Progenitor cell of endocrine pancreas (in vitro differentiated cells): ENCODE data around the gene KRT1. TPM values are rescaled to one million over a fixed set of nuclear protein-coding genes. Genes with fewer than 3 reads are reported as not detected.

Experiments used
- DNase-seq: peaks from one replicate; pipeline ENCODE4 v3.0.0; 2021; ENCODE audit warnings: low spot score; ENCODE audit not compliant: unreplicated experiment
- H3K27ac Mint-ChIP-seq: 2 replicates; pipeline ENCODE4 v1.8.0; 2021; ENCODE audit warnings: mild to moderate bottlenecking, moderate library complexity, mixed read lengths
- H3K27me3 Mint-ChIP-seq: 2 replicates; pipeline ENCODE4 v1.8.0; 2021; ENCODE audit warnings: mixed read lengths
- H3K36me3 Mint-ChIP-seq: 2 replicates; pipeline ENCODE4 v1.8.0; 2022; ENCODE audit warnings: mixed read lengths; ENCODE audit not compliant: insufficient read depth
- H3K4me1 Mint-ChIP-seq: 2 replicates; pipeline ENCODE4 v1.8.0; 2021; ENCODE audit warnings: low read depth, mixed read lengths
- H3K4me3 Mint-ChIP-seq: 2 replicates; pipeline ENCODE4 v1.8.0; 2021; ENCODE audit warnings: low read depth, mild to moderate bottlenecking, moderate library complexity, mixed read lengths
- H3K9me3 Mint-ChIP-seq: 2 replicates; pipeline ENCODE4 v1.8.0; 2021; ENCODE audit warnings: low read depth, mixed read lengths
- total RNA-seq: library from RNA; stranded (reverse); gene quantifications from 2 replicates; pipeline ENCODE4 v1.2.1, GENCODE V29; 2021
- TF ChIP-seq, protein P1 (sequence below): fragments of 200-600 bp; sonication (generic); IDR thresholded peaks from one replicate; pipeline ENCODE4 v1.5.0; 2021; ENCODE audit warnings: antibody characterized with exemption, mild to moderate bottlenecking; ENCODE audit not compliant: unreplicated experiment

The KRT1 gene
- total RNA-seq, 1 donor from 2014 or later, result not detected

DNA sequence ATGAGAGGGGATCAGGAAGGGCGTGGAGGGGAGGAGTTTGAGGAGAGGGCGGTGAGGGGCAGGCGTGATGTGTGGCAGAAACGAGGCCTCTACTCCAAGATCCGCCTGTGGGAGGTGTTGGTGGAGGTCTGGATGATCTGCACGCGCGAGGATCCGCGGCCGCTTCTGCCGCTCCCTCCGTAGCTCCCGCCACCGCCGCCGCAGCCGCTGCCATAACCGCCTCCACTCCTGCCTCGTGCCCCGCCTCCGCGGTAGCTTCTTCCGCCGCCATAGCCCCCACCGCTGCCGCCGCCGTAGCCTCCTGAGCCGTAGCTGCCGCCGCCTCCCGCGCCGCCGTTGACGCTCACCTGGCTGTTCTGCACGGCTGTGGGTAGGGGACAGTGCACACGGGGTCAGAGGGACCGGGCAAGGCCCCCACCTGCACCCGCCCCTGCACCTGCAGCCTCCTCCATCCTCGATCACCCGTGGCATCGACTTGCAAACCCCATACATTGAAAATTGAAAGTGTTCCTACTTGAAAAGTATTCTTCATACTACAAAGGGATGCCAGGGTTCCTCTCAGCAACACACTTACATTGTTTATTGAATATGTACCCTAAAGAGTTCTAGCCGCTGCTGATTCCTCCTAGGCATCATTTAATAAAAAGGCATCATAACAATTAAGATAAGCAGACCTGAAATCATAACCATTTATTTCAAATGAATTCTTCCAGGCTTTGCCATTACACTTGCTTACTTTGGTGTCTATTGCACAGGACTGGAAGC is 11.1 kb upstream of the KRT1 start:
- DNase-seq, result no peak
- no peaks in the 10 kb centered on the region for H3K9me3 Mint-ChIP-seq
- no peak overlapping the region for H3K27ac Mint-ChIP-seq
- H3K36me3 Mint-ChIP-seq, result no peaks in the 10 kb centered on the region
- peak overlapping the region; percentile 67 for H3K4me3 Mint-ChIP-seq
- TF ChIP-seq, protein P1, sequence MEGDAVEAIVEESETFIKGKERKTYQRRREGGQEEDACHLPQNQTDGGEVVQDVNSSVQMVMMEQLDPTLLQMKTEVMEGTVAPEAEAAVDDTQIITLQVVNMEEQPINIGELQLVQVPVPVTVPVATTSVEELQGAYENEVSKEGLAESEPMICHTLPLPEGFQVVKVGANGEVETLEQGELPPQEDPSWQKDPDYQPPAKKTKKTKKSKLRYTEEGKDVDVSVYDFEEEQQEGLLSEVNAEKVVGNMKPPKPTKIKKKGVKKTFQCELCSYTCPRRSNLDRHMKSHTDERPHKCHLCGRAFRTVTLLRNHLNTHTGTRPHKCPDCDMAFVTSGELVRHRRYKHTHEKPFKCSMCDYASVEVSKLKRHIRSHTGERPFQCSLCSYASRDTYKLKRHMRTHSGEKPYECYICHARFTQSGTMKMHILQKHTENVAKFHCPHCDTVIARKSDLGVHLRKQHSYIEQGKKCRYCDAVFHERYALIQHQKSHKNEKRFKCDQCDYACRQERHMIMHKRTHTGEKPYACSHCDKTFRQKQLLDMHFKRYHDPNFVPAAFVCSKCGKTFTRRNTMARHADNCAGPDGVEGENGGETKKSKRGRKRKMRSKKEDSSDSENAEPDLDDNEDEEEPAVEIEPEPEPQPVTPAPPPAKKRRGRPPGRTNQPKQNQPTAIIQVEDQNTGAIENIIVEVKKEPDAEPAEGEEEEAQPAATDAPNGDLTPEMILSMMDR, result no peak
- H3K4me1 Mint-ChIP-seq, result peaks cover 6% of the 10 kb centered on the region
- H3K27me3 Mint-ChIP-seq, result peaks cover 82% of the 10 kb centered on the region

DNA sequence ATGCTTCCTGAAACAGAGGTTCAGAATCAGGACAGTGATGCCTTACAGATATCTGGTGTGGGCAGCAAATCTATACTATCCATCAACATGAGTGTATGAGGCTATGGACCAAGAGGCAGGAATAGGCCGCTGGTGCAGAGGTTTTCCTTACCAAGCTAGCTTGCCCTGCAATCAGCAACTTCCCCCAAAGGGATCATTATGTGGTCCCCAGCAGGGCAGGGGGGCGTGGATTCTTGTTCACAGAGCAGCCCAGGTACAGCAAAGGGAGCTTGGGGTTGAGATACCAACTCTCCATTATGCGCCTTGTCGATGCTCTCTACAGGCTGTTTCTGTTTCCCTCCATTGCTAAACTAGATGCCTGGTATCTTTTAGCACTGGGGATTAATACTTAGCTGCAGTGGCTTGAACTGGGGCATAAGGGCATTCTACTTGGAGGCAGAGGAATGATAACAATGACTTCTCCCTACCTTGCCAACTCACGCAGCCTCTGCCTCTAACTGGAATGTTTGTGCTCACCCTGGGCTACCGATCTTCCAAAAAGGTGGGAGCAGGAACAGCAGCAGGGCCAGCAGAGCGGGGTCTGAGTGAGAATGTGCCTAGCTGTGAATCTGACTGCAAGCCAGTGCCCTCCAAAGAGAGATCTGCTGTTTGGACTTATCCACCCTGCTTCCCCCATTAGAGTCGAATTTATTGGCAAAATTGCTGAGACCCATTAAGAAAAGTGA is 10.3 kb upstream of the KRT1 start:
- Mint-ChIP-seq H3K27ac (no peak overlapping the region), H3K9me3 (no peaks in the 10 kb centered on the region), H3K27me3 (peaks cover 78% of the 10 kb centered on the region), H3K36me3 (no peaks in the 10 kb centered on the region), H3K4me3 (peak overlapping the region; percentile 67), H3K4me1 (peaks cover 6% of the 10 kb centered on the region)
- TF ChIP-seq, protein P1, result no peak
- DNase-seq, result no peak

DNA sequence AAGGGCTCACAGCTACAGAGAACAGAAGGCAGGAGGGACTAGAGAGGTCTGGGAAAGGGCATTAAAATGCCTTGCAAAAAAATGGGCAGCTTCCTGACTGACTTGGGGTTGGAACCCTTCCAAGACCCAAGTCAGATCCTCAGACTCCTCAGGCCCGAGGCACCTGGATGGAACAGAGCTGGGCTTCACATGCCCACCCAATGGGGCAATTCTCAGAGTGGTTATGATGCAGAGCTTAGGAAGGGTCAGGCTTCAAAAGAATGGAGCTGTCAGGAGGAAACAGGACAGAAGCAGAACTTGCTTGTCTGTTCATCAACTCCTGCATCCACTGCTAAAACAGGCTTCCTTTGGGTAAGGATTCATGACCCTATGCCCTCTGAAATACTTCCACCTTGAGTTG is 9.7 kb upstream of the KRT1 start:
- TF ChIP-seq, protein P1, result no peak
- no peak for DNase-seq
- no peak overlapping the region for H3K27ac Mint-ChIP-seq
- no peaks in the 10 kb centered on the region for H3K36me3 Mint-ChIP-seq
- H3K4me1 Mint-ChIP-seq, result peaks cover 6% of the 10 kb centered on the region
- peaks cover 81% of the 10 kb centered on the region for H3K27me3 Mint-ChIP-seq
- H3K4me3 Mint-ChIP-seq, result no peak overlapping the region
- H3K9me3 Mint-ChIP-seq, result no peaks in the 10 kb centered on the region

DNA sequence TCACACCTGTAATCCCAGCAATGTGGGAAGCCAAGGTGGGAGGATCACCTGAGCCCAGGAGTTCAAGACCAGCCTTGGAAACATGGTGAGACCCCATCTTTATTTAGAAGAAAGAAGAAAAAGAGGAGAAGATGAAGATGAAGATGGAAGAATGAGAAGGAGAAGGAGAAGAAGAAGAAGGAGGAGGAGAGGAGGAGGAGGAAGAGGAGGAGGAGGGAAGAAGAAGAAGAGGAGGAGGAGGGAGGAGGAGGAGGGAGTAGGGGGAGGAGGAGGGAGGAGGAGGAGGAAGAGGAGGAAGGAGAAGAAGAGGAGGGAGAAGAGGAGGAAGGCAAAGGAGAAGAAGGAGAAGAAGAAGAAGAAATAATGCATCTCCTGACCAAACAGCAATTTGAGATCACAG is 9.0 kb upstream of the KRT1 start:
- no peak overlapping the region for H3K4me3 Mint-ChIP-seq
- H3K36me3 Mint-ChIP-seq, result no peaks in the 10 kb centered on the region
- peaks cover 6% of the 10 kb centered on the region for H3K4me1 Mint-ChIP-seq
- H3K27ac Mint-ChIP-seq, result no peak overlapping the region
- DNase-seq, result no peak
- H3K27me3 Mint-ChIP-seq, result peaks cover 84% of the 10 kb centered on the region
- TF ChIP-seq, protein P1, result no peak
- no peaks in the 10 kb centered on the region for H3K9me3 Mint-ChIP-seq

DNA sequence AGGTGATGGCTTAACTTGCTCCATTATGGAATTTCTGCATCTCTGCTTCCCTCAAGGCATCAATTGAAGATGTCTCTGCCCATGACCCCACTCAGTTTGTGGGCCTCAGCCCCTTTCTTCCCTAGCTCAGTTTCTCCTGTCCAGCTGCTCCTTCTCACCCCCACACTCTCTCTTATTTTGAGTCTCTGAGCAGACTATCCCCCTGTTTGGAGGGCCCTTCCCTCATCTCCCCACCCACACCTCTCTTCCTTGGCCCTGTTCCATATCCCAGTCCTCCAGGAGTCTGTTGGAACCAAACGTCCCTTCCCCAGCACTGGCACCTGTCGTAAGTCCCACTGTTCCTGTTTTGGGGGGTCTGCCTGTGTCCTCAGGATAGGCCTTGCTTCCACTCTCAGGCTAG is 8.3 kb upstream of the KRT1 start:
- Mint-ChIP-seq H3K4me1 (peaks cover 6% of the 10 kb centered on the region), H3K4me3 (no peak overlapping the region)
- DNase-seq, result no peak

More for the DNA sequence above, 8.3 kb upstream of the KRT1 start:
- H3K36me3 Mint-ChIP-seq, result no peaks in the 10 kb centered on the region
- H3K9me3 Mint-ChIP-seq, result no peaks in the 10 kb centered on the region
- H3K27ac Mint-ChIP-seq, result no peak overlapping the region
- TF ChIP-seq, protein P1, result no peak
- peaks cover 89% of the 10 kb centered on the region for H3K27me3 Mint-ChIP-seq
